HG03442 (cell line): Measurements from ENCODE around the gene MAP3K21.

Experiments used
- ATAC-seq: cut with Tn5 transposase; IDR thresholded peaks from one replicate; pipeline ENCODE4 v1.9.1; 2021; ENCODE audit warnings: mild to moderate bottlenecking, moderate library complexity; ENCODE audit not compliant: unreplicated experiment

Gene MAP3K21

DNA sequence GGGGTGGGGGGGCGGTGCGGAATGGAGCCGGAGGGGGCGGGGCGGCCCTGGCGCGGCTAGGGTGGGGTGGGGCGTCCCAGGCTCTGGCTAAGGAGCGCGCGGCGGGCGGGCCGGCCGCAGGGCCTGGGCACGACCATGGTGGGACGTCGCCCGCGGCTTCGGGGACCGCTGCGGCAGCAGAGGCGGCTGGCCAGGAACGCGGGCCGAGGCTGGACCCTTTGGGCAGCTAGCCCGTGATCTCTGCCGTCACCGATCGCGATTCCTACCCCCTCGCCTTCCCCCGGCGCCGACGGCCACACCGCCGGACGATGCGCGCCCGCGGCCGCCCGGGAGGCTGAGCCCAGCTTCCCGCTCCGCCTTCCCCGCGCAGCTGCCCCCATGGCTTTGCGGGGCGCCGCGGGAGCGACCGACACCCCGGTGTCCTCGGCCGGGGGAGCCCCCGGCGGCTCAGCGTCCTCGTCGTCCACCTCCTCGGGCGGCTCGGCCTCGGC is at the start of gene MAP3K21:
Gene MAP3K21, plus strand, starts transcription at position 74 of the 491 bp plus-strand sequence. Its CDS starts 305 bp downstream, at position 379.
- ATAC-seq, result peak; percentile 45

DNA sequence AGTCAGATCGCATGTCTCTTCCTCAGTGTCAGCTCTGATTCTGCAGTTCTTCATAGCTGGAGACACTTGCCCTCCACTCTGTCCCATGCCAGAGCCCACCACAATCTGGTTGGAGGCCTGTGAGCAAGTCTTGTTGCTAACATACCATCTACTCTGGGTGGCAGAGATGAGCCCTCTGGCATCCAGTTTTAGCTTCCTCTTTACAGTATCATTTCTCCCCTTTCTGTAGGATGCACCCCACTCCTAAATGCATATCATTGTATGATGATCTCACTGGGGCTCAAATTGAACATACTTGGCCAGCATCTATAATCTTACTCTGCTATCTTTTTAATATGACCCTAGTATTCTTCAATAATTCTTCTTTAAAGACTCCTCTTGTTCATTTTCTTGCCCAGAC is 48.9 kb upstream of the MAP3K21 start:
- no peak for ATAC-seq

- no peak for ATAC-seq
These were observed 47.6 kb upstream of the MAP3K21 start for GRCh38 chr1:233279971-233280370.

DNA sequence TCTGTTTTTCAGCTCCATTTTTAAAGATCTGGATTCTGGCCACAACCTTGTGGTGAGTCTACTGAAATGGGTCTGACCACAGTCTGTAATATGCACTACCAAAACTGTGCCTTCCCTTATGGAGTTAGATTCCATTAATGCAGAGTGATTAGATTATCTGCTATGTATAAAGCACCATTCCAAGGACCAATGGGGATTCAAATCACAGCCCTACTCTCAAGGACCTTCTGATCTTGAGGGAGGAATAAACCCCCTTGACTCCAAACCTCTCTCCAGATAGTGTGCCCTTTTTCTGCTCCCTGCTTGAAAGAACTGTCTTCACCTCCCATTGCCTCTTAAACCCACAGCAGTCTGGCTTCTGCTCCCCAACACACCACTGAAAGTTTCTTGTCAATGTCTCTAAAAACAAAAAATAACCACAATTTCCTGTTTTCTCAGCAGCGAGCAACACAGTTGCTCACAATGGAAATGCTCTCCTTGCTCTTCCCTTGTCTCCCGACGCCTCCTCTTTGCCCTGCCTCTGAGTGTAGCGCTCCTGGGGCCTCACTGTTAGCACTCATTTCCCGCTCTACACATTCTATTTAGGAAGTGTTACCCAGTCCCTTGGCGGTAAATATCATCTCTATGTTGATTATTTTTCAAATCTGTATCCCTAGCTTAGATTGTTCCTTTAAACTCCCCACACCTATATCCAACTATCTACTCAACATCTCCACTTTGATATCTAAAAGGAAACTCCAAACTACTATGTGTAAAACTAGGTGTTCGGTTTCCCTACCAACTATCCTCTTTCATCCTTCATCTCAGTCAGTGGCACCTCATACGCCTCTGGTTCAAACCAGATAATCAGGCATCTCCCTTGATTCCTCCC is 45.6 kb upstream of the MAP3K21 start:
- ATAC-seq, result peak; percentile 91

DNA sequence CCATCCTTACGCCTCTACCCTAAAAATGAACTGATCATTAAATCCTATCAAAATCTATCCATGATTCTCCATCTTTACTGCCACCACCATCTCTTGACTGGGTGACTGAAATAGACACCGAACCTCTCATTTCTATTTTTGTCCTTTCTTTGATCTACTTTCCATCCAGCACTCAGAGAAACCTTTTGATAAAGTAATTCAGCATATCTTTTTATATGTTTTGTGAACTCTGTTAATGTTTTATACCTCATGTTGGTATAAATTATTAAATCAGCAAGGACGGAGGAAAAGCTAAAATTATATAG is 45.0 kb upstream of the MAP3K21 start:
- no peak for ATAC-seq

DNA sequence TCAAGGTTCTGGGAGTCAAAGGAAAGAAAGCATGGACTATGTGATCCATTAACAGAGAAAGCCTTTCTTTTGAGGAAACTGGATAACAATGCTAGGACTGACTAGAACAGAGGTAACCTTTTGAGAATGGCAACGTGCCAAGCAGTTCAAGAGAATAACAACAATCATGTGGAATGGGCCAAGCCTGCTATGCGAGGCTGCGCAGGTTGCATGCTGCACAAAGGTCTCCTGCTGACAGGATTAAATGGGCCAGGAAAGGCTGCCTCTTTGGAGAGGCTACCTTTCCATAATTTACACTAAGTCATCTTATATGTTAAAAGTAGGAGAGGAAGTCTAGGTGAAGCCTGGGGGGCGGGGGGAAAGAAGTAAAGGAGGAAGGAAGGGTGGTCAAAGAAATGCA is 37.8 kb upstream of the MAP3K21 start:
- ATAC-seq, result no peak

GRCh38 chr1:233290396-233291034 is 37.0 kb upstream of the MAP3K21 start:
- no peak for ATAC-seq

GRCh38 chr1:233293556-233294446 is 33.7 kb upstream of the MAP3K21 start:
- no peak for ATAC-seq

GRCh38 chr1:233294913-233295236 is 32.6 kb upstream of the MAP3K21 start:
- ATAC-seq, result peak; percentile 47

GRCh38 chr1:233295237-233295974 is 32.1 kb upstream of the MAP3K21 start, which contains the start of gene PCNX2:
Gene PCNX2, minus strand, starts transcription at chr1:233295725. Its CDS starts 247 bp downstream, at chr1:233295478.
- peak; percentile 93 for ATAC-seq

GRCh38 chr1:233295975-233296322 is 31.6 kb upstream of the MAP3K21 start:
- no peak for ATAC-seq

DNA sequence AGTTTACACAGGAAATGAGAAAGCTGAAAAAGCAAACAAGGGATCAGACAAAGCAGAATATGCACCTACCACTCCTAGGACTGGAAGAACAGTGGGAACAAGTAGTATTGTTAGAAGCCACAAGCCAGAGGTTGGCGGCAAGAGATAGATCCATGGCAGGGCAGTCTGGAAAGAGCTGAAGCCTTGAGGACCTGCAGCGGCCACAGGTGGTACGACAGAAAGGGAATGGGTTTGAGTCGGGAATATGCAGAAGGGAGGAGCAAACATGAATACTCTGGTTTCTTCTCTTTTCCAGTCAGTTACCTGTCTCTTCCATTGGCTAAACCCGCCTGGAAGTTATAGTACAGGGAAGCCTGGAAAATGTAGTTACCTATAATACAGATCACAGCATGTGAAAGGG is 28.1 kb upstream of the MAP3K21 start:
- ATAC-seq, result no peak

DNA sequence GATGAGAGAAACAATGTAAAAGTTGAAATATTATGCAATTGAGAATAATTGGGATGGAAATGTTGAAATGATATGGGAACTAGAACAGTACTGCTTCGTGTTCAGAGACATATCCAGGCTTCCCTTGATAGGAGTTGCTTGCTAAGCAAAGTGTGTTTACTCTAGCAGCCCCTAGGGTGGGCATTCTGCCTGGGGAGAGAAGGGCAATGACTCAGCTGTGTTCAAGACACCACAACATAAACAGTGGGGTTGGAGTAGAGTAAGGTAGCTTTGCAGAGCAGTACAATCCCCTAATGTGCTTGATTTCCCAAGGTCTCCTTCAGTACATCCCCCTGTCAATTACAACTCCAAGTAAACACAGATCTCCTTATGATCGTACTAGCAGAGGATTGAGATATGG is 27.2 kb upstream of the MAP3K21 start:
- ATAC-seq, result no peak

DNA sequence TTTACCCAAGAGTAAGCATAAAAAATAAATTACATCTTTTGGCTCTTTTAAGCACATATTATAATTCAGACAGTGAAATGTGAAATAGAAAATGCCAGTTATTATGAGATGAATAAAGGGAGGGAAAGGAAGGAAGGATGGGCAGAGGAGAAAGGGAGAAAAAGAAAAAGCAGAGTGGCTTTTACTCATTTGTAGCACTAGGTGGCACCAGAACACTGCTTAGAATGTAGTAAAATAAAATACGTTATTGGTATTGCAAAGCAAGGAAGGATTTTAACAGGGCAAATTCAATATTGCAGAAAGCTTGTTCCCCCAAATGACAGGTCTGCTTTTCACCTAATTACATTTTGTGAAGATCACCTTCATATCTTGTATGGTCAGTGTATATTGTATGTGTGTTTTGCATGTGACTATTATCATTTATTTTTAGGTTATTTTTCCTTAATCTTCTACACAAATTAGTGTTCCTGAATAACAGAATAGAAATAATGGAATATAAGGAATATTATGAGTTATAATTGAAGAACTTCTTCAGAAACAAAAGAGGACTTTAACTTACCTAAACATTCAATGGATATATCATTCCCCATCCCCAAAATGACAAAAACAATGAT is 22.9 kb upstream of the MAP3K21 start:
- no peak for ATAC-seq

DNA sequence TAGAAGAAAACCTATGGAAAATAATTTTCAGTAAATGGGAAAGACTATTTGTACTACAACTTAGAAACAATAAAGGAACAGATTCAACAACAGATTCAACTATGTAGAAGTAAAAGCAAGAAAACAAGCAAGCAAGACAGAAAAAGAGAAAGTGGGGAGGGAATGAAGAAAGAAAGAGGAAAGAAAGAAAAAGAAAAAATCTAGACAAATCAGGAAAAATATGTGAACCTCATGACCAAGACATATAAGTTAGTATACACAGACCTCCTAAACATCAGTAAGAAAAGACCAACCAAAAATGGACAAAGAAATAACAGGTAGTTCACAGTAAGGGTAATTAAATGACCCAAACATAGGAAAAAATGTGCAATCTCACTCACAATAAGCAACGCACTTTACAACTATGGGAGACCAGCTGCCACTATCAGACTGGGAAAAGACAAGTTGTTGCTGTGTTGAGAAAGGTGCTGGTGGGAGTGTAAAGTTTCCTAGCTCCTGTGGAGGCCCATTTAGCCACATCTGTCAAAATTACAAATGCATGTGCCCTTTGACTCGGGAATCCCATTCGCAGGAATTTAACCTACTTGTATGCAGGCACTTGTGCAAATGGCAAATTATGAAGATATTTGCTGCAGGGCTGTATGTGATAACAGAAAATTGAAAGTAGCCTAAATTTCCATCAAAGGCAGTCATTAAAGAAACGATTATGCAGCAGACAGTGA is 13.9 kb upstream of the MAP3K21 start:
- ATAC-seq, result no peak

- ATAC-seq, result no peak
These were observed 11.7 kb upstream of the MAP3K21 start for GRCh38 chr1:233315718-233316301.

GRCh38 chr1:233316473-233316872 is 11.1 kb upstream of the MAP3K21 start:
- no peak for ATAC-seq

- no peak for ATAC-seq
These were observed 8.3 kb upstream of the MAP3K21 start for GRCh38 chr1:233319272-233319671.

- no peak for ATAC-seq
These were observed 7.5 kb upstream of the MAP3K21 start for GRCh38 chr1:233320023-233320422.
